Nephron progenitor cell (in vitro differentiated cells): Measurements from ENCODE around the gene CERS6.

ENCODE experiments used
- DNase-seq: peaks from one replicate; pipeline ENCODE4 v3.0.0; 2021
- H3K27ac Mint-ChIP-seq: 2 replicates; pipeline ENCODE4 v1.8.0; 2021; ENCODE audit warnings: mild to moderate bottlenecking, moderate library complexity, mixed read lengths
- H3K27me3 Mint-ChIP-seq: 2 replicates; pipeline ENCODE4 v1.8.0; 2021; ENCODE audit warnings: mild to moderate bottlenecking, low read depth, mixed read lengths; ENCODE audit not compliant: poor library complexity
- H3K36me3 Mint-ChIP-seq: 2 replicates; pipeline ENCODE4 v1.8.0; 2021; ENCODE audit warnings: low read depth, mixed read lengths
- H3K4me1 Mint-ChIP-seq: 2 replicates; pipeline ENCODE4 v1.8.0; 2021; ENCODE audit warnings: mixed read lengths
- H3K4me3 Mint-ChIP-seq: 2 replicates; pipeline ENCODE4 v1.8.0; 2021; ENCODE audit warnings: mild to moderate bottlenecking, moderate library complexity, mixed read lengths
- H3K9me3 Mint-ChIP-seq: 2 replicates; pipeline ENCODE4 v1.8.0; 2021; ENCODE audit warnings: mild to moderate bottlenecking, moderate library complexity, mixed read lengths
- TF ChIP-seq, protein P1 (sequence below): fragments of 200-600 bp; sonication (generic); IDR thresholded peaks from 2 replicates; pipeline ENCODE4 v1.5.0; 2021; ENCODE audit warnings: antibody characterized with exemption

CERS6 gene

DNA sequence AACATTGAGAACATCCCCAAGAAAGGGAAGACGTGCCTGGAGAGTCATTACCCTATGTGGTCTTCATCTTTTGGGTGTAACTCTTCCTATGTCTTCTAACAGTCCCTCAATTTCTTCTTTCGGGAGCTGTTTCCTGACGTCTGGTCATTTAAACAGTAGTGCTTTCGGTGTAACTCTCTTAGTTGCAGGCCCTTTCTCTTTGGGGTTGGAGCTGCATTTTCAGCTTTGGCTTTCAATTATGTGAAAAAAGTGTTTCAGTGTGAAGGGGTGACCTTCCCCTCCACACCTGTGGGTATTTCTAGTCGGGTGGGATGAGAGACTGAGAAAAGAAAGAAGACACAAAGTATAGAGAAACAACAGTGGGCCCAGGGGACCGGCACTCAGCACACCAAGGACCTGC, 105.9 kb downstream of the CERS6 start:
- H3K36me3 Mint-ChIP-seq: peaks cover 54% of the 10 kb centered on the region
- peak overlapping the region; percentile 82 for H3K27ac Mint-ChIP-seq

DNA sequence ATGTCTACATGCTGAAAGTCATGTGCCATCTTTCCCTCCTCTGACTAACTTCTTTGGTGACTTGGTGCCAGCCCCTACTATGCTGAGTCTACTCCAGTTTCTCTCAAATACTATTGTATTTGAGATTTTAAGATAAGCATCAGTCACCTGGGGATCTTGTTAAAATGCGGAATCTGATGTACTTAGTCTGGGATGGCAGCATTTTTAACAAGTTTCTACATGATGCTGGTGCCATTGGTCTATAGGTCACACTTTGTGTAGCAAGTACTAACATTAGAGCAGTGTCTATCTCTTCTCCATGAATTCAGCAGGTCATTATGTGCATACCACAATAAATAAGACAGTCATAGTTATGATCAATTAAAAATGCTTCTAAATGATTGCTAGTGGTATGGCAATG, 106.9 kb downstream of the CERS6 start:
- TF ChIP-seq, protein P1, sequence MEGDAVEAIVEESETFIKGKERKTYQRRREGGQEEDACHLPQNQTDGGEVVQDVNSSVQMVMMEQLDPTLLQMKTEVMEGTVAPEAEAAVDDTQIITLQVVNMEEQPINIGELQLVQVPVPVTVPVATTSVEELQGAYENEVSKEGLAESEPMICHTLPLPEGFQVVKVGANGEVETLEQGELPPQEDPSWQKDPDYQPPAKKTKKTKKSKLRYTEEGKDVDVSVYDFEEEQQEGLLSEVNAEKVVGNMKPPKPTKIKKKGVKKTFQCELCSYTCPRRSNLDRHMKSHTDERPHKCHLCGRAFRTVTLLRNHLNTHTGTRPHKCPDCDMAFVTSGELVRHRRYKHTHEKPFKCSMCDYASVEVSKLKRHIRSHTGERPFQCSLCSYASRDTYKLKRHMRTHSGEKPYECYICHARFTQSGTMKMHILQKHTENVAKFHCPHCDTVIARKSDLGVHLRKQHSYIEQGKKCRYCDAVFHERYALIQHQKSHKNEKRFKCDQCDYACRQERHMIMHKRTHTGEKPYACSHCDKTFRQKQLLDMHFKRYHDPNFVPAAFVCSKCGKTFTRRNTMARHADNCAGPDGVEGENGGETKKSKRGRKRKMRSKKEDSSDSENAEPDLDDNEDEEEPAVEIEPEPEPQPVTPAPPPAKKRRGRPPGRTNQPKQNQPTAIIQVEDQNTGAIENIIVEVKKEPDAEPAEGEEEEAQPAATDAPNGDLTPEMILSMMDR: no peak
- H3K4me3 Mint-ChIP-seq: no peak overlapping the region
- H3K27ac Mint-ChIP-seq: no peak overlapping the region
- no peak for DNase-seq
- no peaks in the 10 kb centered on the region for H3K9me3 Mint-ChIP-seq
- H3K36me3 Mint-ChIP-seq: peaks cover 47% of the 10 kb centered on the region
- H3K4me1 Mint-ChIP-seq: no peaks in the 10 kb centered on the region
- no peaks in the 10 kb centered on the region for H3K27me3 Mint-ChIP-seq

More for the DNA sequence above, 105.9 kb downstream of the CERS6 start:
- Mint-ChIP-seq H3K4me1 (no peaks in the 10 kb centered on the region), H3K4me3 (no peak overlapping the region), H3K9me3 (no peaks in the 10 kb centered on the region), H3K27me3 (no peaks in the 10 kb centered on the region)
- no peak for DNase-seq
- TF ChIP-seq, protein P1: no peak

DNA sequence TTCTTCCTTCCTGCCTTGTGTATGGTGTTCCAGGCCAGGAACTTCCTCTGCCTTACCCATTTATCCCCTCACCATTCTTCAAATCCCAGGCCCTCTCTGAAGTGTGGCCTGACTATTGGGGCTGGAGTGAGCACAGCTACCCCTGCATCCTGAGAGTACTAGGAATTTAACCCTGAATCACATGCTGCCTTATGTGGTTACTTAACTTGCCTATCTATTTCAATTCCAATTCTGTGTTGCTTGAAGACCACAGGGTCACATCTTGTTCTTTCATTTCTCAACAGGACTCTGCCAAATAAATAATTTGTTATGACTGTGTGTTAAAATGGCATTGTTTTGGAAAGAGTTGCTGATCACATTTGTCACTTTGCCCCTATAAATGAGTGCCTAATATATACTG, 108.6 kb downstream of the CERS6 start:
- H3K27ac Mint-ChIP-seq: no peak overlapping the region
- TF ChIP-seq, protein P1: no peak

DNA sequence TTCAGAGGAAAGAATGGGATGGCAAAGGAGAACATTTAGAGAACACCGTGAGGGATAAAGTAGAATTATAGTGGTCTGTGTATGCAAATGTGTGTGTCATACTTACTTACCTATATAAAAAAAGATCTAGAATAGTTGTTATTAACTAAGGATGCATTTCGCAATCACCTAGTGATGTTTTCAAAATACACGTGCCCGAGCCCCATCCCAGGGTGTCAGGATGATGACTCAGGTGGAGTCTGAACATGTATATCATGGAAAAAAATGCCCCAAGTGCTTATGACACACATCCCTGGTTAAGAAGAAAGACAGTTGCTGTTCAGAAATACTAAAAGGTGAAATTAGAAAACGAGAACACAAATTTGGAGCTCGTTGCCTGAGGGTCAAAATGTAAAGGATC, 109.0 kb downstream of the CERS6 start:
- TF ChIP-seq, protein P1: no peak
- DNase-seq: no peak
- Mint-ChIP-seq H3K27me3 (no peaks in the 10 kb centered on the region), H3K27ac (no peak overlapping the region), H3K4me3 (no peak overlapping the region), H3K9me3 (no peaks in the 10 kb centered on the region), H3K4me1 (no peaks in the 10 kb centered on the region), H3K36me3 (peaks cover 37% of the 10 kb centered on the region)

More for the DNA sequence above, 108.6 kb downstream of the CERS6 start:
- Mint-ChIP-seq H3K36me3 (peaks cover 37% of the 10 kb centered on the region), H3K9me3 (no peaks in the 10 kb centered on the region), H3K27me3 (no peaks in the 10 kb centered on the region), H3K4me3 (no peak overlapping the region), H3K4me1 (no peaks in the 10 kb centered on the region)
- no peak for DNase-seq

DNA sequence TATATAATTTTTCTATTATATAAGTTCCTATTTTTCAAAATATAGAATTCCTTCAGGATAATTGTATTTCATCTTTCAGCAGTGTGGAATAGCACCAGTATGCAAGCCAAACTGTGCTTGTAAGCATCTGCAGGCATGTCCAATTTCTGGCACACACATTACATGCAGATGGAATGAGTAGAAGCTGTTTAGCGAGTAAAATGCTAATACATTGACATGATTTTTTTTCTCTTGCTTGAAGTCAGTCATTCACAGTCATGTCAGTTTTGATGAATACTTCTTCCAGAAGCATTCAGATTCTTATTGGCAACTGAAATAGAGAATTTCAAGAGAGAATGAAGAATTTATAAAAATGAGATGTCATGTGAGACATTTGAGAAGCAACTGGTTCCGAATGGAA, 109.4 kb downstream of the CERS6 start:
- Mint-ChIP-seq H3K27ac (no peak overlapping the region), H3K4me1 (no peaks in the 10 kb centered on the region), H3K36me3 (peaks cover 37% of the 10 kb centered on the region), H3K27me3 (no peaks in the 10 kb centered on the region), H3K9me3 (no peaks in the 10 kb centered on the region), H3K4me3 (no peak overlapping the region)
- DNase-seq: no peak
- TF ChIP-seq, protein P1: no peak

DNA sequence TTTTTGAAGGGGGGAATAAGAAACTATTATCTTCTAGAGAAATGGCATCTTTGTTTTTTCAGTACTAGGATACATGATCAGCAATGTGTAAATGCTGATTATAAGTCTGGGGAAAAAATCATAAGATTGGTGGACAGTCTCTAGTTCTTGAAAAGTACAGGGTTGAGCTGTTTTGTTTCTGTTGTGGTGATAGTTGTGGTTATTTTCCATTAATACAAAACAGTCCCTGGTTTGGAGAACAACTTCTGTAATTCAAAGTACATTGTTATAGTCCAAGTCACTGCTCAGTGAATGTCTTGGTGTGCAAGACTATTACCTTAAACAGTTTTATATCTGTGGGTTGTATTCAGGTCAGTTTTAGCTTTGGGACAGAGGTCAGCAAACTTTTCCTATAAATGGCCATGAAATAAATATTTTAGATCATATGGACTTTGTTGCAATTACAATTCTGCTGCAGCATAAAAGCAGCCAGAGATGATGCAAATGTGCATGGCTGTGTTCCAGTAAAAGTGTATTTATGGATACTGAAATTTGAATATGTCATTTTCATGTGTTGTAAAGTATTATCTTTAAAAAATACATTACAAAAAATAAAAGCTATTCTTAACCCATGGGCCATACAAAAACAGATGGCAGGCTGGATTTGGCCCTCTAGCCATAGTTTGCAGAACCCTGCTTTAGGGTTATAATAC, 111.0 kb downstream of the CERS6 start:
- Mint-ChIP-seq H3K27ac (no peak overlapping the region), H3K9me3 (no peaks in the 10 kb centered on the region), H3K36me3 (peaks cover 27% of the 10 kb centered on the region), H3K27me3 (no peaks in the 10 kb centered on the region), H3K4me3 (no peak overlapping the region), H3K4me1 (no peaks in the 10 kb centered on the region)
- no peak for DNase-seq
- TF ChIP-seq, protein P1: no peak
